ENCODE measurements around the gene OGA.

OGA gene

GRCh38 chr10:101779544-101780186, 38.6 kb downstream of the OGA start:
- peak; percentile 90 for TF ChIP-seq CTCF (IDR thresholded peaks at IDR 0.05; ENCODE audit: borderline replicate concordance, insufficient read depth, low read depth, low read length)
- peak overlapping the region; percentile 40 for H3K4me3 ChIP-seq (ENCODE audit: low read depth, low read length)

GRCh38 chr10:101778781-101779543, 39.3 kb downstream of the OGA start:
- TF ChIP-seq CTCF (IDR thresholded peaks at IDR 0.05; ENCODE audit: borderline replicate concordance, insufficient read depth, low read depth, low read length), result no peak
- peak overlapping the region; percentile 40 for H3K4me3 ChIP-seq (ENCODE audit: low read depth, low read length)

GRCh38 chr10:101778151-101778780, 40.0 kb downstream of the OGA start:
- no peak overlapping the region for H3K4me3 ChIP-seq (ENCODE audit: low read depth, low read length)
- no peak for TF ChIP-seq CTCF (IDR thresholded peaks at IDR 0.05; ENCODE audit: borderline replicate concordance, insufficient read depth, low read depth, low read length)

GRCh38 chr10:101777619-101778145, 40.6 kb downstream of the OGA start:
- H3K4me3 ChIP-seq (ENCODE audit: low read depth, low read length), result no peak overlapping the region
- TF ChIP-seq CTCF (IDR thresholded peaks at IDR 0.05; ENCODE audit: borderline replicate concordance, insufficient read depth, low read depth, low read length), result no peak

GRCh38 chr10:101776161-101776817, 42.0 kb downstream of the OGA start:
- TF ChIP-seq CTCF (IDR thresholded peaks at IDR 0.05; ENCODE audit: borderline replicate concordance, insufficient read depth, low read depth, low read length), result no peak
- no peak overlapping the region for H3K4me3 ChIP-seq (ENCODE audit: low read depth, low read length)

DNA sequence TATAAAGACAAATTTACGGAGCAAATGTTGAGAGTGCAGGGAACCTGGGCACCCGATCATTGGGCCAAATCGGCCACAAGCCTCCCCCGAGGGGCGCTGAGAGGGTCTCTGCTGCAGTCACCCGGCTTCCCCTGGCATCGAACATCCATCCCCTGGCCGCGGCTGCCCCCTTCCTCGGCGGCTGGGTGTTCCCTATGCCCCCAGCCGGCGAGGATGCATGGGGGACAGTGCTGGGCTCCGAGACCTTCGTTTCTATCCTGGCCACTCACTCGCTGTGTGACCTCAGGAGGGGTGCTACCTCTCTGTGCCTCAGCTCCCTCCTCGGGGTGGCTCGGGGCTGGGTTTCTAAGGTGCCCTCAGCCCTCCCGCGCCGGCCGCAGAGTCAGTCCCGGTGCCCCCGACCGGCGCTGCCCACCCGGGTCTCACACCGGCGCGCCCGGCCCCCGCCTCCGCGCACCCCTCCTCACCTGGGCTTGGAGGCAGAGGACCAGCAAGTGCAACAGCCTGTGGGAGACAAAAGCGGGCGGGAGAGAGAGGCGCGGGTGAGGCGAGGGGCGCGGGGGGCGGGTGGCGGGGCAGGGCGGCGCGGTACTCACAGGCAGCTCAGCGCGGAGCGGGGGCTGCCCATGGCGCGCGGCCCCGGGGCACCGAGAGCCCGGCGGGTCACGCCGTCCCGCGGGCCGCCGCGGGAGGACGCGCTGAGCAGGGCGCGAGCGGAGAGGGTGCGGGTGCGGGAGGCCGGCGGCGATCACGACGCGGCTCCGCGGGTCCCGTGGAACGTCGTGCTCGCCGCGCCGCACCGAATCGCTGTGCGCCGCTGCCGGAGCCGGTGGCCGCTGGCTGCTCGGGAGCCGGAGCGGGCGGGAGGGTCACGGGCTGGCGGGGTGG, 42.7 kb downstream of the OGA start, which contains the start of gene FGF8:
FGF8 (minus strand) TSS at position 842 of the 888 bp plus-strand sequence; CDS start at position 628, 214 bp downstream.
- no peak for TF ChIP-seq CTCF (IDR thresholded peaks at IDR 0.05; ENCODE audit: borderline replicate concordance, insufficient read depth, low read depth, low read length)
- no peak within 1 kb of the TSS for H3K4me3 ChIP-seq (ENCODE audit: low read depth, low read length)

Data from GM12875 (cell line).